ENCODE results near the gene GIGYF2.

The GIGYF2 gene

DNA sequence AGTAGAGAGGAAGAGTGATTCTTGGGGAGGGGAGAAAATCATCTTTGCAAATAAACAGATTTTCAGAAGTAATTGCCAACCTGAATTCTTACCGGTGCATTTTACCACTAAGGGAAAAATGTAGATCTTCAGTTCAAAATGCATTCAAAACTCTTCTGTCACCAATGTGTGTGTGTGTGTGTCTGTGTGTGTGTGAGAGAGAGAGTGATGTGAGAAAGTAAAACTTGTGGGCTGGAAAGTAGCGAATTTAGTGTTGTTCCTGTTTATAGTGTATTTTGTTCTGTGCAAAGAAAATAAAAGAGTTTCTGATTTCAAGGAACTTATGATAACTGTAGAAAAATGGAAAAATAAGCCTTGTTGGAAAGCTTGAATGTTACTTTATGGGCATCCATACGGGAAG, 52.2 kb downstream of the GIGYF2 start:
- DNase-seq (ENCODE audit: low read depth): no peak

DNA sequence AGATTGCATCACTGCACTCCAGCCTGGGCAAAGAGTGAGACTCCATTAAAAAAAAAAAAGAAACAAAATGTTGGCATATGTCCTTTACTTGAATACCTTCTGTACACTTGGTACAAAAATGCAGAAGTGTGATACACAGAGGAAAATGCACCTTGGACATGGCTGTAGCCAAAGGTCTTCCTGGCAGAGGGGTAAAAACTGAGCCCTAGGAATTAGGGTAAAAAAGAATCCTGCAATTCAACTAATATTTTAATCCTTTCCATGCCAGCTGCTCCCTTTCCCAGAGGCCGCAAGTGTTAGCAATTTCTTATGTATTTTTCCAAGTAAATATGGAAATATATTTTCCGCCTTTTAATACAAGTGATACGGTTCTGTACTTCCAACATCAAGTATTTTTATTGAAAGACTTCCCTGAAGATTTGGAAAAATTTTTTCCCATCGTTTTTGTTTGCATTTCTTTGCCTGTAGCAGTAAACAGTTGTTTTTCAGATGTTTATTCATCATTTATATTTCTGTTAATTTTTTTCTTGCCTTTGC, 53.1 kb downstream of the GIGYF2 start:
- no peak for DNase-seq (ENCODE audit: low read depth)

GRCh38 chr2:232757905-232758304, 60.8 kb downstream of the GIGYF2 start:
- no peak for DNase-seq (ENCODE audit: low read depth)

GRCh38 chr2:232761301-232761907, 64.3 kb downstream of the GIGYF2 start:
- DNase-seq (ENCODE audit: low read depth): peak; percentile 62

DNA sequence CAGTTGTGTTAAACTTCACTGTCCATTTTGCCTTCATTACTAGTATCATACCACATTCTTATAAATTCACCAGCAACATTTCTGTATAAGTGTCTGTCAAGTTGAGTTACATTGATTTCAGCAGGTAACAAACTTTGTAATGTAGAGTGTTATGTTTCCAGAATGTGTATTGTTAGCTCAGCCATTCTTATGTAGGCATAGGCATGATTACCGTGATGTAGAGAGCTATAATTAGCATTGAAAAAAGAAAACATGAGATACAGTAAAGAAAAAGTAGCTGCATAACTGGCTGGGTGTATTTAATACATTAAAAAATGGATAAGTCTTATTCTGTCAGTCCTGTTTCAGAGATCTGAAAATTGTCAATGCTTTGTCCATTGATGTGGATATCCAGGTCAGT, 70.7 kb downstream of the GIGYF2 start:
- no peak for DNase-seq (ENCODE audit: low read depth)

DNA sequence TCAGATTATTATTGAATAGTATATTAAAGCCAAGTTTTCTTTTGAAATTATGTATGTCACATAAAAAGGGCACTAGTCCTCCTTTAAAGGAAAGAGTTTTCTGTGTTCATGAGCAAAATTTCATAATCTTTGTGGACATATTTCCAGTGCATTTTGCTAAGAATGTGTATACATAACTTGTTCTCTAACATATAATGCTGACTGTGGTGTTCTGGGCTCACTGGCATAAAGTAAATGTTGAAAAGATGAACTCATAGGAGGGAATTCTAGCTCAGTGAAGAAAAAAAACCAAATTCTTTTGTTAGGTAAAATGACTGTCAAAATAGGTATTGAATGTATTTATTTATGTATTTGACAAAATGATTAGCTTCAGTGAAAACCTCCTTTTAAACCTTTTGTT, 73.1 kb downstream of the GIGYF2 start:
- DNase-seq (ENCODE audit: low read depth): no peak

DNA sequence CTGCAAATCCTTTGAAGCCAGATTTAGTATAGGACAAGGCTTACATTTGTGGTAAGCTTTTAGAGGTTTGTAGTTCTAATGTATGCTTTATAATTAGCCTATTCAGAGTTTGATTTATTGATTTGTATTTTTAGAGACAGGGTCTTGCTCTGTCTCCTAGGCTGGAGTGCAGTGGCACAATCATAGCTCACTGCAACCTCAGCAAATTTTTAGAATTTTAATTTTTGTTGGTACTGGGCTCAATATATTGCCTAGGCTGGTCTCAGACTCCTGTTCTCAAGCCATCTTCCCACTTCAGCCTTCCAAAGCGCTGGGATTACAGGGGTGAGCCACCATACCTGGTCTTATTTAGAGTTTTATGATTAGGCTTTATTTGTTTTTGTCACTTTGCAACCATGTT, 74.7 kb downstream of the GIGYF2 start:
- no peak for DNase-seq (ENCODE audit: low read depth)

- DNase-seq (ENCODE audit: low read depth): no peak
Measured at GRCh38 chr2:232772531-232772930, 75.4 kb downstream of the GIGYF2 start.

GRCh38 chr2:232773815-232774214, 76.7 kb downstream of the GIGYF2 start:
- DNase-seq (ENCODE audit: low read depth): no peak

- peak; percentile 25 for DNase-seq (ENCODE audit: low read depth)
Measured at GRCh38 chr2:232776435-232776834, 79.3 kb downstream of the GIGYF2 start, which contains the start of gene KCNJ13. Gene KCNJ13 (minus strand): TSS chr2:232776565. CDS start chr2:232771362, 5,203 bp downstream.

- DNase-seq (ENCODE audit: low read depth): no peak
Measured at GRCh38 chr2:232777276-232777675, 80.1 kb downstream of the GIGYF2 start.

DNA sequence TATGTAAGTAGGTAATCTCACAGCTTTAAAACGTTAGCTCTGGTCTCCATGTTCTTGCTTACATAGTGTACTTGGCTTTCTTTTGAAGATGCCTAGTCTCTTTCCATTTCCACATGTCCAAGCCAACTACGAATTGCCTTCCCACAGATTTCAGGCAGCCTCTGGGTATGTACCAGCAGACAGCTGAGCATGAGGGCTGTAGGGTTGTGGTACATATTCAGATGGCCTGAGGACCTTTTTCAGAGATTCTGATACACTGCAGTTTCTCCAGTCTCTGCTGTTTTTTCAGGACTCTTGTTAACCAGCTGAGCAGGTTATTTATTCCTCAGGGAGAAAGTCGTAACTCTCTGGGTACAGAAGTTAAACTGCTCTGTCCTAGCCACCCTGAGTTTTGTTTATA, 82.3 kb downstream of the GIGYF2 start:
- DNase-seq (ENCODE audit: low read depth): no peak

GRCh38 chr2:232779934-232780333, 82.8 kb downstream of the GIGYF2 start:
- DNase-seq (ENCODE audit: low read depth): no peak

DNA sequence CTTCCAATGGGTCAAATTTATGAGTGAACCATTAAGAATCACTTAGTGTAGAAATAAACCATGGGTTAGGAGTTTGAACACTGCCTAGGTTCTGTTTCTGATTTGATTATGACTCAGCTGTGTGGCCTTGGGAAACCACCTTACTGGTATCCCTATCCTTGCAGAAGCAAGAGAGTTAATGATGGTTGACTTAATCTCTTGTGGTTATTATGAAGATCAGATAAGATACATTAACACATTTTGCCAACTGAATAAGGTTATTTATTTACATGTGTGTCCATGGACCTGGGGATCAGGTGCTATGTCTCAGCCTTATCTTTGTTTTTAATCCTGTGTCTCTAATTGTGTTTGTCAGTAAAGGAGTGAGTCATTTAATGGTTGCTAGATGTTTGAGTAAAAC, 84.6 kb downstream of the GIGYF2 start:
- DNase-seq (ENCODE audit: low read depth): peak; percentile 92

GRCh38 chr2:232783278-232783677, 86.1 kb downstream of the GIGYF2 start:
- DNase-seq (ENCODE audit: low read depth): no peak

GRCh38 chr2:232787806-232788205, 90.7 kb downstream of the GIGYF2 start:
- no peak for DNase-seq (ENCODE audit: low read depth)

DNA sequence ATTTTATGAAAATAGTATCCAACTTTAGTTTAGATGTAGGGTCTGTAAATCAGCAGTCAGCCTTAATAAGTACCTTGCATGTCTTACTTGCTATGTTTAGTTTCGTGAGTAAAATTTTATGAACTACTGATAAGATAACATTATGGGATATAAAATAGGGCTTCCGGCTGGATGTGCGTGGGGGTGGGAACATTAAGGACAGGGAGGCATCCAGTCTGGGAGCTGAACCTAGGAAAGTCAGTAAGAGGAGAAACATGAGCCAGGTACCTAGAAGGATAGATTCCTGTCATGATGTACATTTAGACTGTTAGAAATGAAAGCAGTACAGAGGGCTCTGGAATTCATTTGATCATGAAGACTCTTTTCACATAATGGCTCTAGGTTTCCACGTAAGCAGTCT, 92.0 kb downstream of the GIGYF2 start:
- peak; percentile 54 for DNase-seq (ENCODE audit: low read depth)

DNA sequence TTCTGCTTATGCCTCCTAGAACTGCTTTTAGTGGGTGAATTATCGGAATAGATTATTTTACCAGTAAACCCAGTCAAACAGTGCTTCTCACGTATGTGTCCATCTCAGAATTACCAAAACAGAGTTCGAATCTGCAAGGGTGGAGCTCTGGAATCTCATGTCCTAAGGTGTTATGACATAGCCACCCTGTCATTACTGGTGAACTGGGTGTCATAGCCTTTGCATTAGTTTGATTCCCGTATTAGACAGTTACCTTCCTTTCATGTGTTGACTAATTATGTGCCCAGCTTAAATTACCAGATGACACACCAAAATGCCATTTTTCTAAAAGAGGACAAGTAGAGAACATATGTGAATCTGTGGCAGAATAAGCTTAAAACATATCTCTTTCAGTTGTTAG, 94.4 kb downstream of the GIGYF2 start:
- DNase-seq (ENCODE audit: low read depth): no peak

- DNase-seq (ENCODE audit: low read depth): no peak
Measured at GRCh38 chr2:232793271-232793670, 96.1 kb downstream of the GIGYF2 start.

- no peak for DNase-seq (ENCODE audit: low read depth)
Measured at GRCh38 chr2:232794981-232795380, 97.8 kb downstream of the GIGYF2 start.

- no peak for DNase-seq (ENCODE audit: low read depth)
Measured at GRCh38 chr2:232795920-232796319, 98.8 kb downstream of the GIGYF2 start.

DNA sequence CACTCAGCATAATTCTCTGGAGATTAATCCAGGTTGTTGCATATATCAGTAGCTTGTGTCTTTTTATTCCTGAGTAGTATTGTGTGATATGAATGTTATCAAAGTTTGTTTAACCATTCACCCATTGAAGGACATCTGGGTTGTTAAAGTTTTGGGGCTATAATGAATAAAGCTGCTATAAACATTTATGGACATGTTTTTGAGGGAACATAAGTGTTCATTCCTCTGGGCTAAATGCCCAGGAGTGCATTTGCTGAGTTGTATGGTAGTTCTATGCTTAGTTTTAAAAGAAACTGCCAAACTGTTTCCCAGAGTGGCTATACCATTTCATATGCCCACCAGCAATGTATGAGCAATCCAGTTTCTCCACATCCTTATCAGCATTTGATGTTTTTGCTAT, 101.1 kb downstream of the GIGYF2 start:
- no peak for DNase-seq (ENCODE audit: low read depth)

- DNase-seq (ENCODE audit: low read depth): no peak
Measured at GRCh38 chr2:232800166-232800565, 103.0 kb downstream of the GIGYF2 start.

DNA sequence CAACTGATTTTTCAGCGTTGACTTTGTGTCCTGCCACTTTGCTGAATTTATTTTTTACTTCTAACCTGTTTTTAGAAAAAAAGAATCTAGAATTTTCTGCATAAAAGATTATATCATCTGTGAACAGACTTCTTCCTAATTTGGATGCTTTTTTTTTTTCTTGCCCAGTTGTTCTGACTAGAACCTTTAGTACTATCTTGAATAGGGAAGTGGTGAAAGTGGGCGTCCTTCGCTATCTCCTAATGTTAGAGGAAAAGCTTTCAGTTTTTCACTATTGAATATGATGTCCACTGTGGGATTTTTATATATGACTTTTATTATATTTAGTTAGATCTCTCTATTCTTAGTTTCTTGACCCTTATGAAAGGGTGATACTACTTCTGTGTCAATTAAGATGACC, 105.0 kb downstream of the GIGYF2 start:
- no peak for DNase-seq (ENCODE audit: low read depth)

Data from amniotic epithelial cell (primary cell).